Hematopoietic multipotent progenitor cell (in vitro differentiated cells): ENCODE measurements around the gene LONP1. TPM values are rescaled to one million over a fixed set of nuclear protein-coding genes. Genes with fewer than 3 reads are reported as not detected.
A peak's percentile ranks its signal among the peaks of the same experiment; 100 is the strongest.
"Not testable (repeated sequence)": the region's sequence is repeated elsewhere in the genome, so short reads cannot be mapped to it uniquely, and the experiment has no call there.

Source experiments
- DNase-seq, 3 donors: peaks; one replicate each; pipeline ENCODE4 v3.0.0-alpha.2; 2011 to 2015; ENCODE audit warnings: low read depth in 2 of 3, low spot score in 2 of 3
- total RNA-seq: library from RNA; depleted of rRNA; stranded (reverse); fragments of >200 nt; gene quantifications from one replicate; pipeline ENCODE4 v1.2.3, GENCODE V29; 2012

The LONP1 gene
- total RNA-seq, 1 donor: 78.6 TPM

DNA sequence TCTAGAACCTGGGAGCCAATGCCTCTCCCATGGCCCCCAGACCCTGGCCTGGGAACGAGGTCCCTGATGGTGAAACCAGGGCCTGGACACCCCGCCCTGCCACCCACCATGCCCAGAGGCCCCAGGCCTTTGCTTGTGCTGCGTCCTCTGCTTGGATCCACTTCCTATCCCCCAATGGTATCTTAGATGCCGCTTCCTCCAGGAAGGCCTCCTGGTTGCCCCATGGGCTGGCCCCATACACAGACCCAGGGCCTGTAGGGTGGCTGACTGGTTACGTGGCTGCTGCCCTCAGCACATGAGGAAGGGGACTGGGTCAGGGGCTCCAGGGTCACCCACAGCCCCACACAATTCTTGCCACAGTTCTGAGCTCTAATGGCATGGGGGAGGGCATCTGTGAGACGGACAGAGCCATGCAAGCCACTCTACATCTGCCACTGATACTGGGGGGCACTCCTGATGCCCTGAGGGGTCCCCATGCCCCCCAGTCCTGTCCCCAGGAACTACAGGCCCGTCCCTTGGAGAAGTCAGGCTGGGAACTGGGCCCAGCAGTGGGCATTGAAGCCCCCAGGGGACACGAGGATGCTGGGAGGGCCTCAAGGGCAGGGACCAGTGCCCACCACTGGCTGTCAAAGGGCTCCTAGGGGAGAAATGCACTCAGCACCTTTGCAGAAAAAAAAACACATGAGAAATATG, 24.8 kb downstream of the LONP1 start:
- DNase-seq: no peak

DNA sequence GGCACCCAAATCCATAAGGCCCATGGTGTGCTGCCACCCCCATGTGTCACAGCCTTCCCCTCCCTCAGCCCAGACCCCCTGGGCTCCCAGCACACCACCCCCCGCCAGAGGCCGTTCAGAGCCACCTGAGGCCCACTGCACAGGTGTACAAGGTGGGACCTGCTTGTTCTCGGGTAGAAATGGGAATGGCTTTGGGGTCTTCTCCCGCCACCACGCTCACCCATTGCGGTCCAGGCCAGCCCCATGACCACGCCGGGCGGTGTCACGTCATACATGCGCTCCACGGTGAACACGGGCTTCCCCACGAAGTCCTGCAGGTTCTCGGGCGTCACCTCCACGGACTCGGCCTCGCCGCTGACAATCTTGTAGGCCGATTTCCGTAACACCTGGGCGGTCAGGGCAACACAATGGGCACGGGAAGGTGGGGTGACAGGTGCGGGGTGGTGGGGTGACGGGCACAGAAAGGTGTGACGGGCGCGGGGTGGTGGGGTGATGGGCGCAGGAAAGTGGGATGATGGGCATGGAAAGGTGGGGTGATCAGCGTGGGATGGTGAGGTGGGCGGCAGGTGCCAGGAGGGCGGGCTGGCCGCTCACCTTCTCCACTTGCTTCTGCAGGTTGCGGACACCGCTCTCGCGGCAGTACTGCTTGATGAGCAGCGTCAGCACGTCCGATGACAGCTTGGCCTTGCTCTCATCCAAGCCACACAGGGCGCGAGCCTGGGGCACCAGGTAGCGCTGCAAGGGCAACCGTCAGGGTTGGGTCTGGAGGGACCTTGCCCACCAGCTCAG, 25.6 kb downstream of the LONP1 start:
- no peak for DNase-seq

DNA sequence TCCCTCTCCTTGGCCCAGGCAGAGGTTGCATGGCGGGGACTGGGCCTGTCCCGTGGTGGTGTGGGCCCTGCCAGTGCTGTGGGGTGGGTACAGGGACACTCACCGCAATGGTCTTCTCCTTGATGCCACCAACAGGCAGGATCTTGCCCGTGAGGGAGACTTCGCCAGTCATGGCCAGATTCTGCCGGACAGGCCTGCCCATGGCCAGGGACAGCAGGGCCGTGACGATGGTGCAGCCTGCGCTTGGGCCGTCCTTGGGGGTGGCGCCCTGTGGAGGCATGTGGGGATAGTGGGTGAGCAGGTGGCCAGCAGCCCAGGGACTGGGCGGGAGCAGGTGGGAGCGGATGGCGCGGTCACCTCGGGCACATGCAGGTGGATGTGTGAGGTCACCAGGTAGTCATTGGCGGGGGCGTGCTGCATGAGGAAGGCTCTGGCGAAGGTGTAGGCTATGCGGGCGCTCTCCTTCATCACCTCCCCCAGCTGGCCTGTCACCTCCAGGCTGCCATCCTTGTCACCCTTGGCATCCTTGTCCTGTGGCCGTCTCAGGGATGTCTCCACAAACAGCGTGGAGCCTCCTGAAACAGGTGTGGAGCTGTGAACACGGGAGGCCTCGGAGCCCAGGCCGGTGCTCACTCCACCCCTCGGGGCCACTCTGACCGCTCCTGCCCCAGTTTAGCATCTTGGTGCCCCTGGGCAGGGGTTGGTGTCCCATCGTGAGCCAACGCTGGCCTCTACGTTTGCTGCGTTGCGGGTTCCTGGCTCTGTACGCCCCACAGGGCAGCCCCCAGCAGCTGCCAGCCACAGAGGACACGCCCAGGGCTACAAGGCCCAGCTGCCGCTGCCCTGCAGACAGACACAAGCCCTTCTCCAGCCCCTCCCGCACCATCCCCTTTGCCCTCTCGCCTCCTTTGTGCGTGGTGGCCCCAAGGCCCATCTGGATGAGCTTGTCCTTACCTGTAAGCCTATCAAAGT, 26.5 kb downstream of the LONP1 start:
- DNase-seq: no peak

DNA sequence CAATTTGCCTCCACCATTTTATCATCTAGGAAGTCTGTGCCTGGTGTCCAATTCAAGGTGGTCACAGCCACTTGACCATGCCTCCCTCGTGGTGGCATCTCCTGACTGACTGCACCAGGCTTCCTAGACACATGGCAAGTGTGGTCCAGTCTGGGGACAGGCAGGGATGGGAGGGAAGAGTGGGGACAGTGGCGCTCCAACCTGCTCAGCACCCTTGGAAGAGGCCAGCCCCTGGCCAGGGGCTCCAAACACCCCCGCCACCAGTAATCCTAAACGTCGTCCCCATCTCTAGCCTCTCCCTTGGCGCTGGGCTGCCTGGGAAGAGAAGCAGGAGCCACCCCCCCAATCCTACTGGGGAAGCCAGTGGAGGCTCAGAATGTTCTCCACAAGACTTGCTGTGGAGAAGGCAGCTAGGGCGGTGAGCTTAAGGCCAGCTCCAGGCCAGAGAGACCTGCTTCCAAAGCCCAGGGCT, 27.2 kb downstream of the LONP1 start:
- DNase-seq: no peak

DNA sequence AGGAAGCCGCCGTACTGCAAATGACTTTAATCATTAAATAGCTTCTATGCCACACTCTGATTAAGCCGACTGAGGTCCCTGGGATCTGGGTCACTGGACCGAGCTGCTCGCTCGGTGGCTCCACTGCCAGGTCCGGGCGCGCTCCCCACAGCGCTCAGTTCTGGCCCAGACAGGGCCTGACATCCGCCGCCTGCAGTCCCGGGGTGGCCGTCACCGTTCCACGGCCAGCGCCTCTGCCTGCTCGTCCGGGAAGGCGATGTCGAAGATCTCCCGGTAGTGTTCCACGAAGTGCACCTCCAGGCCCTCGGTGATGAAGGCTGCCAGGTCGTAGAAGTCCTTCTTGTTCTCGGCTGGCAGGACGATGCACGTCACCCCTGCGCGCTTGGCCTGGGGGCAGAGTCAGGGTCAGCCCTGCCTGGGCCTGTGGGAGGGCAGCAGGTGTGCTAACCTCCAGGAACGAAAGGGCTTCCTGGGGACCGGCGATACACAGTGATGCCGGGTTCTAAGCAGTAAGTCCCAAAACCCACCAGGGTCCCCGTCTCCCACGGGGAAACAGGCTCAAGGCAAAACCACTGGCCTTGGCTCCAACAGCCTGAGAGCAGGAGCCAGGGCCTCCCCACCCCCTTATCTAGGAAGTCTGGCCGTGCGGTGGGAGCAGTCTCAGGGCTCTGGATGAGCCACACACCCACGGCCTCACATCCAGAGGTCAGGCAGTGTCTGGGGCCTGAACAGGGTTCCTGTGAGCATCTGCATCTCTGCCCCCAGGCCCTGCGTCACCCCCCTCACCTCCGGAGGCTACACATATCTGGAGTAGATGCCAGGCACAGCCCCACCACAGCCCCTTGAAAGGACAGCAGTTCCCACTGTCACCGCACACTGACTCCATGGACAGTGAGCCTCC, 27.9 kb downstream of the LONP1 start:
- no peak for DNase-seq

DNA sequence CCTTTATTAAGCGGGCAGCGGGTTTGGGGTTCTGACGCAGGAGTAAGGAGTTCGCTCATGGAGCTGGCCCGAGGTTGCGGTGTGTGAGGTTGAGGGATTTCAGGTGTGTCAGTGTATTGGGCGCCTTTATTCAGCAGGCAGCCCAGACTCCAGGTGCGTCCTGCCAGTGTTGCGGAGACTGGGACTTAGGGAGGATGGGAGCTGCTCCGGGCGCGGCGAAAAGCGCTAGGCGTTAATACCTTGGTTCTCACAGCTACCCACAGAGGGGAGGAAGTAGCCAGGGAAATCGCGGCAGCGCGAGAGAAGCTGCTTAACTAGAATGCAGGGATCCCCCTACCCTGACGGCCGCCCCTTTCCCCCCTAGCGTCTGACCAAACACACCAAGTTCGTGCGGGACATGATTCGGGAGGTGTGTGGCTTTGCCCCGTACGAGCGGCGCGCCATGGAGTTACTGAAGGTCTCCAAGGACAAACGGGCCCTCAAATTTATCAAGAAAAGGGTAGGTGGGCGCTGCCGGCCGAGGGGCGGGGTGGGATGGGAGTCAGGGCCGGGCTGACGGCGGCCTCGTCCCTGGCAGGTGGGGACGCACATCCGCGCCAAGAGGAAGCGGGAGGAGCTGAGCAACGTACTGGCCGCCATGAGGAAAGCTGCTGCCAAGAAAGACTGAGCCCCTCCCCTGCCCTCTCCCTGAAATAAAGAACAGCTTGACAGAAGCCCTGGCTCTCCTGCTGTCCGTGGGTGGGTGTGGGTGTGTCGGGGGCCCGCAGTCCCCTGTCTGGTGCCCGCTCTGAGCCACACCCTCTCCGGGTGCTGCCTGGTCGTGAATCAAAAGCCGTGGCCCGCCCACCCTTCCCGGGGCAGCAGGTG, 28.8 kb downstream of the LONP1 start:
- peak in 2 of 3 donors; percentile 26 to 29 for DNase-seq

DNA sequence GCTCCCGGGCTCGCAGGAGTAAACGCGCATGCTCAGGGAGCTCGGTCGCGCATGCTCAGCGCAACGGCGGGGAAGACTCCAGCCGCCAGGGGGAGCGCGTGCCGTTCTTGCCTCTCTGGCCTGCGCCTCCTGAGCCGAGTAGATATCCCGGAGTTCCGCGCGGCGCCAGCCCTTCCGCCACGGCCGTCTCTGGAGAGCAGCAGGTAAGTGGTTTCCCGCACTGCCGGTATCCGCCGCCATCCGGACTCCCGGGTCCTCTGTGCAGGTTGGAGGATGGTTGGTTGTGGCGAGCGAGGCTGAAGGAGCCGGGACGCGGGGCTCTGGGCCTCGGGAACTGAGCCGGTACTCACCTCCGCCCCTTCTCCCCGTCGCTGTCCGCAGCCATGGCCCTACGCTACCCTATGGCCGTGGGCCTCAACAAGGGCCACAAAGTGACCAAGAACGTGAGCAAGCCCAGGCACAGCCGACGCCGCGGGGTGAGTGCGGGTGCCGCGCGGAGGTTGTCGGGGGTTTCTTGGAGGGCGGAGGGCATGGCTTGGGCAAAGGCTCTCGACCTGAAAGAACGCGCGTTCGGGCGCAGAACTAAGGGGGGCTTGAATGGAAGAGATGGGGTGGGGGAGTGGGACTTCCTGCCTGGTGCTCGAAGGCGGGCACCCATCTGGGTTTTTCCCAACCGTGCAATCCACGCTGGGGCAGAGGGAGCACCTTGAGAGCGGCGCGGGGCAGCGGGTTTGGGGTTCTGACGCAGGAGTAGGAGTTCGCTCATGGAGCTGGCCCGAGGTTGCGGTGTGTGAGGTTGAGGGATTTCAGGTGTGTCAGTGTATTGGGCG, 29.6 kb downstream of the LONP1 start, which contains the start of gene RPL36:
Gene RPL36 (plus strand): TSS at position 171 of the 830 bp plus-strand sequence. CDS start 213 bp downstream, at position 384.
- DNase-seq: peak; percentile 96 to 99 (median 98)

DNA sequence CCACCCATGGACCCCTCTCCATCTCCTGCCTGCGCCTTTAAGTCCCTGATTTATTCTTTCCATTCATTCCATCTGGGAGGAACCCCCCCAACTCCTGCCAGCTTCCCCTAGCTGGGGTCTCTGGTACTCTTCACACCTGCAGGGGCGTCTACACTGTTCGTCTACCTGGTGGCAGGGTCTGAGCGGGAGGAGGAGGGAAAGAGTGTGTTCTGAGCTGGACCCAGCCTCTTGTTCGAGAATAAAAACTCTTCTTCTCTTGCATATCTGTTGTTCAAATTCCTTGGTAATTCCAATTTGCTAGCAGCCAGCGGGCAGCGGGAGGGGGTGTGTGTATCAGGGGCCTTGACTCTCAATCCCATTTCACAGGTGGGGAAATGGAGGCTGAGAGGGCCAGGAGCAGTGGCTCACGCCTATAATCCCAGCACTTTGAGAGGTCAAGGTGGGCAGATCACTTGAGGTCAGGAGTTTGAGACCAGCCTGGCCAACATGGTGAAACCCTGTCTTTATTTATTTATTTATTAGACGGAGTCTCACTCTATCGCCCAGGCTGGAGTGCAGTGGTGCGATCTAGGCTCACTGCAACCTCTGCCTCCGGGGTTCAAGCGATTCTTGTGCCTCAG, 31.6 kb downstream of the LONP1 start:
- not testable (repeated sequence) for DNase-seq

DNA sequence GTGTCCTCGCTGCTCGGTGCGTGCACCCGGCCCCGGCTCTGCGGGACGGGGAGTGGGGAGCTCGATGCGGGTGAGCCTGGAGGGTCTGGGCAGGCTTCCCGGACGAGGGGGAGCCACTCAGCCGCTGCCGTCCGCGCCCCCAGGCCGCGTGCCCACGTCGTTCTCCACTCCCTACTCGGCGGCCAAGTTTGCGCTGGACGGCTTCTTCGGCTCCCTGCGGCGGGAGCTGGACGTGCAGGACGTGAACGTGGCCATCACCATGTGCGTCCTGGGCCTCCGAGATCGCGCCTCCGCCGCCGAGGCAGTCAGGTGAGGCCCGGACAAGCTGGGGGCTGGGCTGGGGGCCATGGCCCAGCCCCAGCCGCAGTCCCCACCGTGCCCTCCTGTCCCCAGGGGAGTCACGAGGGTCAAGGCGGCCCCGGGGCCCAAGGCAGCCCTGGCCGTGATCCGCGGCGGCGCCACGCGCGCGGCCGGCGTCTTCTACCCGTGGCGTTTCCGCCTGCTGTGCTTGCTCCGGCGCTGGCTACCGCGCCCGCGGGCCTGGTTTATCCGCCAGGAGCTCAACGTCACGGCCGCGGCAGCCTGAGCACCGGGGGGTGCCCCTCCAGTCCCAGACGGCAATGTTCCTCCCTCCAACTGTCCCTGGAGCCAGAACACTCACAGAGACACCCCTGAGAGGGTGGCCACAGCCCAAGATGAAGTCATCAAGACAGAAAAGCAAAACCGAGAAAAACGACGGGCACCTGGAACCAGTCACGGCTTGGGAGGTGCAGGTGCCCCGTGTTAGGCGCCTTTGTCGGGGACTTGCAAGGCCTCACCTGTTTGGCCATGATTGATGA, 32.4 kb downstream of the LONP1 start:
- DNase-seq: no peak

DNA sequence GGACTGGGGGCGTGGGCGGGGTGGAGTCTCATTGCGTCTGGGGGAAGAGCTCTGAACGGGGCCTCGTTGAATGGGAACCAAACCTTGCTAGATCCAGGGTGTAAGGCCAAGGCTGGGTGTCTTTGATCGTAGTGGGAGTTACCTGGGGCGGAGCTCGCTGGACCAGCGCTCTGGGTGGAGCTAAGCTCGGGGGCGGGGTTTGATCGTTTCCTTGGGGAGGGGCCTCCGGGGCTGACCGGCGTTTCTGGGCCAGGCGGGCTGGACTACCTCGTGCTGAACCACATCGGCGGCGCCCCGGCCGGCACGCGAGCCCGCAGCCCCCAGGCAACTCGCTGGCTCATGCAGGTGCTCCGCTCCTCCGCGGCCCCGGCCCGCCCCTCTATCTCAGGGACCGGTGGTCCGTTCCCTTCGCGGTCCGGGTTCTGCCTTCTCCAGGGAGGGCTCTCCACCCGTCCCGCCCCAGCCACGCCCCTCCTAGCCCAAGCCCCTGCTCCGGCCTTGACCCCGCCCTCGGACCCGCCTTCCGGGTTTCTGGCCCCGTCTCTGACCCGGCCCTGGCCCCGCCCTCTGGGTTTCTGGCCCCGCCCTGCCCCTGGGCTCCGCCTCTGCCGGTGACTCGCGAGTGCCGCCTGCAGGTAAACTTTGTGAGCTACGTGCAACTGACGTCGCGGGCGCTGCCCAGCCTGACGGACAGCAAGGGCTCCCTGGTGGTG, 33.1 kb downstream of the LONP1 start:
- peak; percentile 81 to 97 (median 97) for DNase-seq

DNA sequence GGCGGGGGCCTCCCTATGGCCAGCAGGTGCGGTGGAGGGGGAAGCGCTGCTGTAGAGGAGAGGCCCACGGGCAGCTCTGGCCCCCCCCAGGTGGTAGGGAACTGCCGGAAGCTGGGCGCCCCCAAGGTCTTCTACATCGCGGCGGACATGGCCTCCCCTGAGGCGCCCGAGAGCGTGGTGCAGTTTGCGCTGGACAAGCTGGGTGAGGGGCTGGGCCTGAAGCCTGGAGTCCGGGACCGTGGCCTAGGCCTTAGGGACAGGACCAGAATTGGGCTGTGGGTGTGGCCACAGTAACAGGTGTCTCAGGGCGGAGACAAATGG, 33.7 kb downstream of the LONP1 start:
- DNase-seq: no peak

DNA sequence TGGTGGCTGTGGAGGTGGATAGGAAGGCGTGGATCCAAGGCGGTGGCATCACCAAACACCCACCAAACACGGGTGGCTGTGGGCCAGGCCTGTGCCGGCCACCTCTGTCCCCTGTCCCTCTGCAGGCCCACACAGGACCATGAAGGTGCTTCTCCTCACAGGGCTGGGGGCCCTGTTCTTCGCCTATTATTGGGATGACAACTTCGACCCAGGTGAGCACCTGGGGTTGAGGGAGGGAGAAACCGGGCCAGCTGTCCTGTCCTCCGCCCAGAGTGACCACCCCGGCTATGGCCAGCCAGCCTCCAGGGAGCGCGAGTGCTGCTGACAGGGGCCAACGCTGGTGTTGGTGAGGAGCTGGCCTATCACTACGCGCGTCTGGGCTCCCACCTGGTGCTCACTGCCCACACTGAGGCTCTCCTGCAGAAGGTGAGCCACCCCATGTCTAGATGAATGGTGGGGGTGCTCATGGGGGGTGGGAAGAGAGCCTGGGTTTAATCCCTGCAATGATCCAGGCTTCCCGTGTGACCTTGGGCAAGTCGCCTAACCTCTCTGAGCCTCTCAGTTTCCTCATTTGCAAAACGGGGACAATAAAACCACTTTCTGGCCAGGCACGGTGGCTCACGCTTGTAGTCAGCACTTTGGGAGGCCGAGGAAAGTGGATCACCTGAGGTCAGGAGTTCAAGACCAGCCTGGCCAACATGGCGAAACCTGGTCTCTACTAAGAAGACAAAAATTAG, 35.1 kb downstream of the LONP1 start:
- no peak for DNase-seq

DNA sequence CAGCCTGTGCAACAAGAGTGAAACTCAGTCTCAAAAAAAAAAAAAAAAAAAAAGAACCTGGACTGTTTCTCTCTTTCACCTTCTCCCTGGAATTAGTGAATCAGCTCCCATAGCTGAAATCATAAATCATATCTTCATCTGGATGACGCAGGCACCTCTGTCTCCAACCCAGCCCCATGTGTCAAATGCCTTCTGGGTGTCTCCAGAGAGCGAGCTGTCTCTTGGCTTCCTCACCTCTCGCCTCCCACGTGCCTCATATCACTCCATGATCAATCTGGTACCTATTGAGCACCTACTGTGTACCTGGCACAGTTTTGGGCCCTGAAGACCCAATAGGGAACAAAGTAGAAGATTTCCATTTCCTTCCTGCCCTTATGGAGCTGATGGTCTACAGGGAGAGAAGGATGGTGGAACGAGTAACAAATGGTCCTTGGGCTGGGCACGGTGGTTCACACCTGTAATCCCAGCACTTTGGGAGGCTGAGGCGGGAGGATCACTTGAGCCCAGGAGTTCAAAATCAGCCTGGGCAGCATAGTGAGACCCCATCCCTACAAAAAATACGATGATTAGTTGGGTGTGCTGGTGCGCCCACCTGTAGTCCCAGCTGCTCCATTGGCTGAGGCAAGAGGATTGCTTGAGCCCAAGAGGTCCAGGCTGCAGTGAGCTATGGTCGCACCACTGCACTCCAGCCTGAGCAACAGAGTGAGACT, 36.6 kb downstream of the LONP1 start:
- no peak for DNase-seq

DNA sequence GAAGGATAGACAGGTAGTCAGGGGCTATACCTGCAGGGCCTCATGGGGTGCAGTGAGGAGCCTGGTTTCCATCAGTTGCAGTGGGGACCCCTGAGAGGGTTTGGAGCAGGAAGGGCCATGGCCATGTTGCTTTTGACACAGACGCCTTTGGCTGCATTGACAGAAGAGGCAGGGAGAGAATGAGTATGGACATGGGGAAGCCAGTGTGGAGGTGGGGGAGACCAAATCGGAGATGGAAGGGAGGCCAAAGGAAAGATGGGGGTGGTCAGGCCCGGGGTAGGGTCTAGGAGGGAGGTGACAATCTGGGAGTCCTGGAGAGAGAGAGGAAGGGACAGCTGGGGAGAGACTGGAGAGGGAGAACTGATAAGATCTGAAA, 37.9 kb downstream of the LONP1 start:
- no peak for DNase-seq
